Amniotic epithelial cell (primary cell): ENCODE results near the gene SDHAF1.
A peak's percentile ranks its signal among the peaks of the same experiment; 100 is the strongest.
"Not testable (repeated sequence)": the region's sequence is repeated elsewhere in the genome, so short reads cannot be mapped to it uniquely, and the experiment has no call there.

ENCODE experiments used
- DNase-seq: peaks from one replicate; pipeline ENCODE4 v3.0.0-alpha.2; 2010; ENCODE audit warnings: low read depth

SDHAF1 gene, protein sequence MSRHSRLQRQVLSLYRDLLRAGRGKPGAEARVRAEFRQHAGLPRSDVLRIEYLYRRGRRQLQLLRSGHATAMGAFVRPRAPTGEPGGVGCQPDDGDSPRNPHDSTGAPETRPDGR

GRCh38 chr19:35995048-35995993 is at the start of gene SDHAF1:
SDHAF1 (plus strand) TSS chr19:35995188; CDS start chr19:35995275, 87 bp downstream.
- DNase-seq: peak; percentile 89

- no peak for DNase-seq
Observed at GRCh38 chr19:35946203-35946602, 48.8 kb upstream of the SDHAF1 start.

DNA sequence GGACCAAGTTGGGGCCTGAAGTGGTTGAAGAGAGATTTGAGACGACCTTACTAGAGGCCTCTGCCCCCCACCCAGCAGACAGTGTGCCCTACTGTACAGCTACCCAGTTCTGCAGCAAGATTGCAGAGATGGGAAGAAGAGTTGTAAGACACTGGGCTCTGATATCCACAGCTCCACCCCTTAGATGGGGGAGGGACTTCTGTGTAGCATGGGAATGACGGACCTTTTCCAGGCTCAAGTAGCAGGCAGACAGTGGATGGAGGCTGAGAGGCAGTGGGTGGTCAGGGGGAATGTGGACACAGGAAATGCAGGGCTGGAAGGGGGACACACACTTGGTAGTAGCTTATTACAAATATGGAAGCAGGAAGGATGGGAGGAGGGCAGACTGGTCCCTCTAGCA is 45.9 kb upstream of the SDHAF1 start:
- DNase-seq: peak; percentile 10

DNA sequence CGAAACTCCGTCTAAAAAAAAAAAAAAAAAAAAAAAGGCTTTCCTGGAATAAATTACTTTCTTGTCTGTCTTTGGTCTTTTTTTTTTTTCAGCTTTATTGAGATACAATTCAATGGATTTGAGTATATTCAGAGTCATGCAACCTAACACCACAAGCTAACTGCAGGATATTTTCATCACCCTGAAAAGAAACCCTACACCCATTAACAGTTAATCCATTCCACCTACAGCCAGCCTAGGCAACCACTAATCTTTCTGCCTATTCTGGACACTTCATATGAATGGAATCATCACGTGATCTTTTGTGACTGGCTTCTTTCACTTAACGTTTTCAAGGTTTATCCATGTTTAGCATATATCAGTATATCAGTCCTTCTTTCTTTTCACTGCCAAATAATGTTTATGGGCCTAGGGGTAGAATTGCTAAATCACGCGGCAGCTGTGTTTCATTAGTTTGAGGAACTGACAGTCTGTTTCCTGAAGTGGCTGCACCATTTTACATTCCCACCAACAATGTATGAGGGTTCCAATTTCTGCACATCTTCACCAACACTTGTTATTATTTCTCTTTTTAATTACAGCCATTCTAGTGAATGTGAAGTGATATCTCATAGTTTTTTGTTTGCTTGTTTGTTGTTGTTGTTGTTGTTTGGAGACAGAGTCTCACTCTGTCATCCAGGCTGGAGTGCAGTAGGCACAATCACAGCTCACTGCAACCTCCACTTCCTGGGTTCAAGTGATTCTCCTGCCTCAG is 38.9 kb upstream of the SDHAF1 start:
- DNase-seq: no peak

DNA sequence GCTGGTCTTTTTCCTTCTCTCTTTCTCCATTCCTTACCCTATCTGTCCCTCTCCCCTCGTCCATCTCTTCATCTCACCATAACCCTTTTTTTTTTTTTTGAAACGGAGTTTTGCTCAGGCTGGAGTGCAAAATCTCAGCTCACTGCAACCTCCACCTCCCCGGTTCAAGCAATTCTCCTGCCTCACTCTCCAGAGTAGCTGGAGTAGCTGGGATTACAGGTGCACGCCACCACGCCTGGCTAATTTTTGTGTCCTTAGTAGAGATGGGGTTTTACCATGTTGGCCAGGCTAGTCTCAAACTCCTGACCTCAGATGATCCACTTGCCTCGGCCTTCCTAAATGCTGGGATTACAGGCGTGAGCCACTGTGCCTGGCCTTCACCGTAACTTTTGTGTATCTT is 37.6 kb upstream of the SDHAF1 start:
- not testable (repeated sequence) for DNase-seq

- DNase-seq: no peak
Observed at GRCh38 chr19:35958660-35959039, 36.3 kb upstream of the SDHAF1 start.

DNA sequence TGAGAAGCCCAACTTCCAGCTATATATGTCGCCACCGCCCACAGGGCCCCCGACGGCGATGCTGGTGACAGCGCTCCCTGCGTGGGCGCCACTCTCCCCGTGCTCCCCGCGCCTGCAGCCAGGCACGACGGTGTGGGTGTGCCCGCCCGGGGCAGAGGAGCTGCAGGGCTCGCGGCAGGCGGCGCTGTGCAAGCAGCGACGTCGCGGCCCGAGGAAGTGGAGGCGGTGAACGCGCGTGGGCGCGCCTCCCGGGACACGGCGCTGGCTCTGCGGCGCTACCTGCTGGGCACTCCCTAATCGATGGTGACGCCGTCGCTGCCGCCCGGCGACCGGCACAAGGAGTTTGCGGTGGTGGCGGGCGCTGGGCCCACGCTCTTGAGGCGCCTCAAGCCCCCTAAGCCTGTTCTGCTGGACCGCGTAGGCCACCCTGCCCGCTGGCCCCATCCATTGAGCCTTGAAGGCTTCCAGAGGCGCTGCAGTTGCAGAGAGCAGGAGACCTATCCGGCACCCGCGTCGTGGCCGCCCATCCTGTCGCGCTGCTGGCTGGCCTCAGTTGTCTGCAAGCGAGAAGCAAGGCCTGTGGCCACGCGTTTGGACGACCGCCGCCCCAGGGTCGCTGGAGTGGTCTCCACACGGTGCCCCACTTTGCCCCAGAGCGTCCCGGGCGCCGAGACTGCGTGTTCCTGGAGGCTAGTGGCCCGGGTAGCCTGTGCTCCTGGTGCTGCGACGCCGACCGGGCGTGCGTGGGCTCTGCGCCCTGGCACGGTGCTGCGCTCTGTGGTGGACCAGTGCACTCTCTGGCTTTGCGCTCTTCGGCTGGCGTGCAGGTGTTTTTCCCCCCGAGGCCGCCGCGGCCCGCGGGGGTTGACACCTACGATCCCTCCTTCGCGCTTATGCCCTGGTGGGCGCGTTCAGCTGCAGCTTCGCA is 35.7 kb upstream of the SDHAF1 start:
- no peak for DNase-seq

DNA sequence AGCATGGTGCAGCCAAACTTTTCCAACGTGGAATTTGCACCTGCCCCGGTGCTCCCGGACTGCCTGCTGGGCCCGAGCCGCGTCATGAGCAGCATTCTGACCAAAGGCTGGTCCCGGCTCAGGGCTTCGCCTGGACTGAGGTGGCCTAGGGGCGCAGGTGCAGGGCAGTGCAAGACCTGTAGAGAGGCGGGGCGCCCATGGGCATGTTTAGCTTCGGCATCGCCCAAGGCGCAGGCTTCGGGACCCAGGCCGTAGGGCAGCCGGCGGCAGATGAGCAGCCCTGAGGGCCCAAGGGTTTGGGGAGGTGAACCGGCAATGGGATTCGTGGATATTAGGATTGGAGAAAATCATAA is 35.0 kb upstream of the SDHAF1 start:
- no peak for DNase-seq

DNA sequence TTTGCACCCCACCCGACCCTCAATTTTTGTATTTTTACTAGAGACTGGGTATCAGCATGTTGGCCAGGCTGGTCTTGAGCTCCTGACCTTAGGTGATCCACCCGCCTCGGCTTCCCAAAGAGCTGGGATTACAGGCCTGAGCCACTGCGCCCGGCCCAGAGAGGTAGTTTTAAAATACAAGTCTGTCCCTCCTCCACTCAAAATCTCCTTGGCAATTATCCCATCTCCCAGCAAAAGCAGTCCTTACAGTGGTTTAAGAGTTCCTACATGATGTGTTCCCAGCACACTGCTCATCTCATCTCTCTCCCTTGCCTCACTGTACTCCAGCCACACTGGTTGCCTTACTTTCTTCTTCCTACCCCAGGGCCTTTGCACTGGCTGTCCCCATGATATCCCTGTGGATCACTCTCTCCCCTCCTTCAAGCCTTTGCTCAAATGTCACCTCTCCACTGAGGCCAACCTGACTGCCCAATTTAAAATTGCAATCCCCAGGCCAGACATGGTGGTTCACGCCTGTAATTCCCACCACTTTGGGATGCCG is 34.5 kb upstream of the SDHAF1 start:
- no peak for DNase-seq

DNA sequence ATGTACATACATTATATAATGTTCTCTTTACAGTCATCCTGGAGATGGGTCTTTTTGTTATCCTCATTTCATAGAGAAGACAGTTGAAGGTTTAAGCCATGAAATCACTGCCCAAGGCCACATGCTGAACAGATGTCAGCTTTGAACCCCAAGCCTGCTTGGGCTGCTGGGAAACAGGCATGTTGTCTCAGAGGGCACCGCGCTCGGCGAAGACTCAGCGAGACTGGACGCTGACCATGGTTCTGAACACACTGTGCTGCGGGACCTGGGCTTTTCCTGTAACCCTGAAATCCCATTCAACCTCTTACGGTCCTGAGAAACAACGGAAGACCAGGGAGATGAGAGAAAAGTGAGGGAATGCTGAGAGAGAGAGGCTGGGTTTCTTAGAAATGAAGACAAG is 31.5 kb upstream of the SDHAF1 start:
- DNase-seq: peak; percentile 67

DNA sequence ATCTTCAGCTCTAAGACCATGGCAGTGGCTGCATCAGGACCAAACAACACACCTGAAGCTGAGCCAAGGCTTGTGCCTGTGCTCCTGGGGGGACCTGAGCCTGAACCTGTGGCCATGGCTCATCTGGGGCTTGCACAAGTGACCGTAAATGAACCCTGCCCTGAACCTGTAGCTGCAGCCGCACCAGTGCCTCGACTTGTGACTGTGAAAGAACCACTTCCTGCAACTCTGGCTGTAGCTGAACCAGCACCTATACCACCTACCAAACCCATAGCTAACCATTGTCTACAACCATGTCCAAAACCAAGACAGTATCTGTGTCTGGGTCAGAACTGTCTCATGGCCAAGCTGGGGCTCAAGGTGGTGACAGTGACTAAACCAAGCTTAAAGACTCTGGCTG is 28.2 kb upstream of the SDHAF1 start:
- DNase-seq: no peak

GRCh38 chr19:35973487-35973886 is 21.5 kb upstream of the SDHAF1 start:
- DNase-seq: no peak

- peak; percentile 31 for DNase-seq
Observed at GRCh38 chr19:35975608-35976214, 19.3 kb upstream of the SDHAF1 start.

GRCh38 chr19:35977446-35978222 is 17.4 kb upstream of the SDHAF1 start:
- DNase-seq: no peak

DNA sequence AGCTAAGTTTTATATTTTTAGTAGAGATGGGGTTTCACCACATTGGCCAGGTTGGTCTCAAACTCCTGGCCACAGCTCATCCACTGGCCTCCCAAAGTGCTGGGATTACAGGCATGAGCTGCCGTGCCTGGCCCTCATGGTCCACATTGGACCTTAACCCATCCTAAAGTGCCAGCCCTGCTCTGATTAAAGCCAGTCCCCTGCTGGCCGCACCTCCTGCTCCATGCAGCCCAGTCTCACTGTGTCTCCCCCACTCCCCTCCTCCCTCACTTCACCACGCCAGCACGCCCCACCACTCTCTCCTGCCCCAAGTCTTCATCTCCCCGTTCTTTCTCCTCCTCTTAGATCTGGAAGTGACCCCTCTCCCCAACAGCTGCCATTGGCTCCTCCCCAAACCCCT is 16.7 kb upstream of the SDHAF1 start:
- DNase-seq: no peak

GRCh38 chr19:35978832-35979365 is 16.1 kb upstream of the SDHAF1 start:
- no peak for DNase-seq

DNA sequence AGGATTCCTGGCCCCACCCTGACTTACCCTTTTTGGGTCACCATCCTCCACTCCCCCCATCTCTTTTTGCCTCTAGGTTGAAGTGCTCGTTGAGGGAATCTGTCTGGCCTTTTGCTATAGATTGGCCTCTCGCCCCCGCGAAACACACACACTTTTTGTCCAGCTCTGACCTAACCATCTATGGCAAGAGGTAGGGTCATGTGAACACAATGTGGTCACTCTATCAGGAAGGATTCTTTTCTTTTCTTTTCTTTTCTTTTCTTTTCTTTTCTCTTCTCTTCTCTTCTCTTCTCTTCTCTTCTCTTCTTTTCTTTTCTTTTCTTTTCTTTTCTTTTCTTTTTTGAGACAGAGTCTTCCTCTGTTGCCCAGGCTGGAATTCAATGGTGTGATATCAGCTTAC is 14.0 kb upstream of the SDHAF1 start:
- DNase-seq: not testable (repeated sequence)

GRCh38 chr19:35983177-35983576 is 11.8 kb upstream of the SDHAF1 start:
- DNase-seq: no peak

- no peak for DNase-seq
Observed at GRCh38 chr19:35986111-35986510, 8.9 kb upstream of the SDHAF1 start.
